Kidney (tissue), 14 donors: ENCODE results near the gene OXSR1. TPM values are rescaled to one million over a fixed set of nuclear protein-coding genes. Genes with fewer than 3 reads are reported as not detected.

Experiments
- DNase-seq, 5 donors: peaks; one replicate each; pipeline ENCODE4 v3.0.0-alpha.2; 2013 to 2020
- FAIRE-seq: peaks from 2 replicates; lab custom pipeline; 2012; peaks lifted over from hg19 to GRCh38; lab: Jason Lieb, UNC
- H3K27ac ChIP-seq, 2 donors: one replicate each; pipeline ENCODE4 v1.7.0; 2013; ENCODE audit warnings: low read depth in 2 of 2, low read length in 2 of 2, inconsistent platforms in 1 of 2
- H3K27me3 ChIP-seq: one replicate; pipeline ENCODE4 v1.7.1; 2013; ENCODE audit warnings: low read length, inconsistent platforms; ENCODE audit not compliant: control insufficient read depth, insufficient read depth
- H3K36me3 ChIP-seq, 3 donors: one replicate each; pipeline versions ENCODE4 v1.7.0 to v1.7.1; 2013; ENCODE audit warnings: low read length in 3 of 3, control low read depth in 1 of 3, inconsistent platforms in 1 of 3; ENCODE audit not compliant: insufficient read depth in 3 of 3, control insufficient read depth in 2 of 3
- H3K4me1 ChIP-seq, 3 donors: one replicate each; pipeline versions ENCODE4 v1.7.0 to v1.7.1; 2013; ENCODE audit warnings: low read length in 3 of 3, inconsistent platforms in 1 of 3, low read depth in 1 of 3; ENCODE audit not compliant: control insufficient read depth in 2 of 3, insufficient read depth in 2 of 3
- H3K4me3 ChIP-seq, 3 donors: one replicate each; pipeline versions ENCODE4 v1.7.0 to v1.8.1; 2013; ENCODE audit warnings: low read length in 3 of 3, control low read depth in 1 of 3, inconsistent platforms in 1 of 3
- H3K9ac ChIP-seq, 3 donors: one replicate each; pipeline versions ENCODE4 v1.7.0 to v1.7.1; 2013; ENCODE audit warnings: low read length in 3 of 3, control low read depth in 1 of 3, inconsistent platforms in 1 of 3
- H3K9me3 ChIP-seq, 3 donors: one replicate each; pipeline versions ENCODE4 v1.7.0 to v1.7.1; 2013; ENCODE audit warnings: low read length in 3 of 3, control low read depth in 1 of 3, inconsistent platforms in 1 of 3; ENCODE audit not compliant: control insufficient read depth in 2 of 3, insufficient read depth in 1 of 3
- intact Hi-C: fragments of 100-400 bp; cut with DNase I; formaldehyde crosslinking; loops from one replicate; pipeline ENCODE4 v1.11.1; 2022
- polyA plus RNA-seq: library from polyadenylated mRNA; stranded (reverse); fragments of 350-450 nt; fragmentation: Illumina TruSeq; extraction: RNeasy Lipid Tissue Mini Kit (QIAGEN cat#74804); gene quantifications from one replicate; pipeline ENCODE4 v1.2.3, GENCODE V29; 2014; ENCODE audit warnings: low read depth, low replicate concordance; ENCODE audit not compliant: insufficient read depth
- total RNA-seq: library from RNA; stranded (reverse); fragmentation: NEBNext Ultra II Directional; extraction: Animal tissue kit (Norgen Biotek cat#: 25700); gene quantifications from one replicate; pipeline ENCODE4 v1.2.1, GENCODE V29; 2021
- TF ChIP-seq, protein P1 (sequence below): IDR thresholded peaks from 3 replicates; pipeline ENCODE4 v1.5.1; 2012; ENCODE audit warnings: mild to moderate bottlenecking, moderate library complexity, borderline replicate concordance; ENCODE audit not compliant: insufficient read depth; ENCODE audit errors: extremely low read depth
- donor health status: control.
- donor health status: control.
- donor health status: control.
- donor health status: control.
- donor health status: control.
- donor health status: DM: yes; HTN: yes; CAD: no.
- donor health status: Normal renal cell carcinoma (clear cell type).

Gene OXSR1
- total and polyA plus RNA-seq, 2 donors from 2014 or later: 16.7 to 40.0 TPM

DNA sequence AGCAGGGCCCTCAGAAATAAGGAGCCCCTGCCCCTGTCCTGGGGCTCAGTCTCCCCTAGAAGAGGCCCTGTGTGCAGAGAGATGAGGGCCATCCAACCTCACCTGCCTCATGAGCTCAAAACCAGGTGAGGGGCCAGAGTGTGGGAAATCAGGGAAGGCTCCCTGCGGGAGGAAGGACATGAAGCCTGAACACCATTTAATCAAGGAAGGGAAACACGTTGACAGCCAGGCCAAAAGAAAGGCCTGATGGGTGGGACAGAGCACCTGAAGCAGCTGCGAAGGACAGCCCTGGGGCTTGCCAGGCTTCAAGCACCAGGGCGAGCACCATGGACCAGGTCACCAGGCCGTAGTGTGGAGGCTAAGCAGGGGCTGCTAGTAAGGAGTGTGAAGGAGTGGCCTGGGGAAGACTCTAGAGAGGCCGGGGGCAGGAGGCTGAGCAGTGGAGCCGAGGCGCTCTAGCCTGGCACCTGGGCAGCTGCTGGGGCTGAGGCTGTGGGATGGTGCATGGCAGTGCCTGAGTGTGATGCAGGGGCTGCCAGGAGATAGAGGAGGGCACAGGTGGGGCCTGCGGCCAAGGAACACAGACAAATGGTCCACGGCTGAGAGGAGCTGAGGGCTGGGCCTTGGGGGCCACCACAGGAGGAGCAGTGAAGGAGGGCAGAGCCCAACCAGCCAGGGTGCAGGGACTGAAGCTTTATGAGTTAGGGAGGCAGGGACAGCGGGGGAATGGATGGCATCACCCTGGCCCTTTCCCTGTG lies 44.5 kb upstream of the OXSR1 start:
- H3K27ac ChIP-seq: no peak overlapping the region
- H3K9me3 ChIP-seq: no peaks in the 10 kb centered on the region
- H3K9ac ChIP-seq: no peak overlapping the region
- peaks cover 0 to 21% (median 11%) of the 10 kb centered on the region in 3 donors for H3K4me1 ChIP-seq
- FAIRE-seq: no peak
- TF ChIP-seq, protein P1, sequence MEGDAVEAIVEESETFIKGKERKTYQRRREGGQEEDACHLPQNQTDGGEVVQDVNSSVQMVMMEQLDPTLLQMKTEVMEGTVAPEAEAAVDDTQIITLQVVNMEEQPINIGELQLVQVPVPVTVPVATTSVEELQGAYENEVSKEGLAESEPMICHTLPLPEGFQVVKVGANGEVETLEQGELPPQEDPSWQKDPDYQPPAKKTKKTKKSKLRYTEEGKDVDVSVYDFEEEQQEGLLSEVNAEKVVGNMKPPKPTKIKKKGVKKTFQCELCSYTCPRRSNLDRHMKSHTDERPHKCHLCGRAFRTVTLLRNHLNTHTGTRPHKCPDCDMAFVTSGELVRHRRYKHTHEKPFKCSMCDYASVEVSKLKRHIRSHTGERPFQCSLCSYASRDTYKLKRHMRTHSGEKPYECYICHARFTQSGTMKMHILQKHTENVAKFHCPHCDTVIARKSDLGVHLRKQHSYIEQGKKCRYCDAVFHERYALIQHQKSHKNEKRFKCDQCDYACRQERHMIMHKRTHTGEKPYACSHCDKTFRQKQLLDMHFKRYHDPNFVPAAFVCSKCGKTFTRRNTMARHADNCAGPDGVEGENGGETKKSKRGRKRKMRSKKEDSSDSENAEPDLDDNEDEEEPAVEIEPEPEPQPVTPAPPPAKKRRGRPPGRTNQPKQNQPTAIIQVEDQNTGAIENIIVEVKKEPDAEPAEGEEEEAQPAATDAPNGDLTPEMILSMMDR: no peak
- DNase-seq: peak in 2 of 5 donors; percentile 6 to 24
- H3K36me3 ChIP-seq: peaks cover 0 to 32% (median 25%) of the 10 kb centered on the region in 3 donors
- no peaks in the 10 kb centered on the region for H3K27me3 ChIP-seq
- intact Hi-C loops: no loop called here
- no peak overlapping the region for H3K4me3 ChIP-seq

DNA sequence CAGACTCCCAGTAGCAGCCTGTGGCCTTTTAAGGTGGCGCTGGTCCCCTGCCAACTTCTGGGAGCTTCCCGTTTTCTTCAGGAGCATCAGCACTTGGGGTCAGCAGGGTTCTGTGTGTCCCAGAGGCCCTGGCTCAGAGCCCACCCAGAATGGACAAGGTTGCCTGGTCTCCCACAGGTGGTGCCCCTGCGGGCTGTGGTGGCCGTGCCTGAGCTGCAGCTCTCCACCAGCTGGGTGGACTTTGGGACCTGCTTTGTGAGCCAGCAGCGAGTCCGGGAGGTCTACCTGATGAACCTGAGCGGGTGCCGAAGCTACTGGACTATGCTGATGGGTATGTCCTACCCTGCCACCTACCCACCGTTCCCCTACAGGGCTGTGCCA lies 43.9 kb upstream of the OXSR1 start:
- Histone ChIP-seq H3K9me3 (no peaks in the 10 kb centered on the region), H3K4me3 (no peak overlapping the region), H3K36me3 (peaks cover 0 to 38% (median 28%) of the 10 kb centered on the region in 3 donors), H3K9ac (no peak overlapping the region), H3K27me3 (no peaks in the 10 kb centered on the region), H3K27ac (peak overlapping the region; percentile 20 to 37), H3K4me1 (peaks cover 0 to 21% (median 11%) of the 10 kb centered on the region in 3 donors)
- FAIRE-seq (no peak), DNase-seq (peak in 2 of 5 donors; percentile 9 to 76)
- intact Hi-C loops: no loop called here
- TF ChIP-seq, protein P1: no peak

DNA sequence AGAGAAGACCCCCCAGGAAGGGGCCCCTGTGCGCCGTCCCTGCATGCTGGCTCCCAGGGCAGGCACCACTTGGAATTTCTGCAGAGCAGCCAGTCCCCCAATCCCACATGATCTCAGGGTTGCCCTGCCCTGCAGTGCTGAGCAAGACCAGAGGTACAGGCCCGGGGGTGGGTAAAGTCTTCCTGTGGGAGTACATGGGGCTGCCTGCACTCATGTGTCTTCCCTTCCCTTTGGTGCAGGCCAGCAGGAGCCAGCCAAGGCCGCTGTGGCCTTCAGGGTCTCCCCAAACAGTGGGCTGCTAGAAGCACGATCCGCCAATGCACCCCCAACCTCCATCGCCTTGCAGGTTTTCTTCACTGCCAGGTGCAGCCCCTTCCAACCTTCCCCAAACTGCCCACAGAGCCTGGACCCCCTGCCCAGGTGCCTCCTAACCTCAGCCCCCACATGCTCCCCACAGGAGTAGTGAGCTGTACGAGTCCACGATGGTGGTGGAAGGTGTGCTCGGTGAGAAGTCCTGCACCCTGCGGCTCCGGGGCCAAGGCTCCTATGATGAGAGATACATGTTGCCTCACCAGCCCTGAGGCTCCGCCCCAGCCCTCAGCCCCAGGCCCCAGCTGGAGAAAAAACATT lies 43.4 kb upstream of the OXSR1 start:
- peaks cover 0 to 21% (median 11%) of the 10 kb centered on the region in 3 donors for H3K4me1 ChIP-seq
- DNase-seq (peak in 2 of 5 donors; percentile 4 to 61), FAIRE-seq (no peak)
- peak overlapping the region; percentile 20 to 37 for H3K27ac ChIP-seq
- H3K36me3 ChIP-seq: peaks cover 0 to 38% (median 33%) of the 10 kb centered on the region in 3 donors
- intact Hi-C loops: no loop called here
- no peak overlapping the region for H3K9ac ChIP-seq
- no peaks in the 10 kb centered on the region for H3K27me3 ChIP-seq
- TF ChIP-seq, protein P1: no peak
- no peak overlapping the region for H3K4me3 ChIP-seq
- no peaks in the 10 kb centered on the region for H3K9me3 ChIP-seq
